PFSK-1 (cell line): ENCODE data around the gene NFKB1.

ENCODE experiments used
- FOXP2 ChIP-seq: optimal IDR thresholded peaks from 2 replicates; pipeline ENCODE3; 2011; ENCODE audit warnings: borderline replicate concordance, control low read depth, inconsistent platforms; ENCODE audit not compliant: insufficient read depth; ENCODE audit errors: extremely low read length, extremely low read depth
- POLR2AphosphoS5 ChIP-seq: IDR thresholded peaks from 2 replicates; pipeline ENCODE4 v1.6.1; 2012; ENCODE audit warnings: low read depth, mild to moderate bottlenecking, control low read depth, low read length, moderate library complexity
- REST ChIP-seq, 2 experiments: IDR thresholded peaks; 2 replicates each; pipeline versions ENCODE4 v1.6.1 to v1.8.0; 2011 to 2012; ENCODE audit warnings: low read depth in 2 of 2, low read length in 2 of 2, control low read depth in 1 of 2, inconsistent platforms in 1 of 2, mild to moderate bottlenecking in 1 of 2, moderate library complexity in 1 of 2; ENCODE audit not compliant: insufficient read depth in 1 of 2
- SIN3A ChIP-seq: IDR thresholded peaks from 2 replicates; pipeline ENCODE4 v1.6.1; 2012; ENCODE audit warnings: mild to moderate bottlenecking, low read length, moderate library complexity, borderline replicate concordance; ENCODE audit not compliant: insufficient read depth
- TAF1 ChIP-seq: IDR thresholded peaks from 2 replicates; pipeline ENCODE4 v1.6.1; 2012; ENCODE audit warnings: low read length, control low read depth, borderline replicate concordance; ENCODE audit not compliant: insufficient read depth

Gene NFKB1

GRCh38 chr4:102531462-102531861, 30.3 kb downstream of the NFKB1 start:
- TF ChIP-seq SIN3A (no peak), FOXP2 (no peak), REST (IDR thresholded peaks at IDR 0.05; ENCODE audit: insufficient read depth in 1 of 2, low read depth in 2 of 2, low read length in 2 of 2) (no peak), POLR2AphosphoS5 (no peak), TAF1 (no peak)

- TF ChIP-seq REST (IDR thresholded peaks at IDR 0.05; ENCODE audit: insufficient read depth in 1 of 2, low read depth in 2 of 2, low read length in 2 of 2) (no peak), SIN3A (no peak), FOXP2 (no peak), TAF1 (no peak), POLR2AphosphoS5 (no peak)
Measured at GRCh38 chr4:102533348-102533747, 32.2 kb downstream of the NFKB1 start.

GRCh38 chr4:102533904-102534303, 32.7 kb downstream of the NFKB1 start:
- TF ChIP-seq TAF1 (no peak), FOXP2 (no peak), REST (IDR thresholded peaks at IDR 0.05; ENCODE audit: insufficient read depth in 1 of 2, low read depth in 2 of 2, low read length in 2 of 2) (no peak), SIN3A (no peak), POLR2AphosphoS5 (no peak)

GRCh38 chr4:102534845-102535244, 33.7 kb downstream of the NFKB1 start:
- no peak for TF ChIP-seq TAF1
- no peak for TF ChIP-seq POLR2AphosphoS5
- TF ChIP-seq REST (IDR thresholded peaks at IDR 0.05; ENCODE audit: insufficient read depth in 1 of 2, low read depth in 2 of 2, low read length in 2 of 2), result no peak
- no peak for TF ChIP-seq FOXP2
- no peak for TF ChIP-seq SIN3A
